Nephron (organoid): ENCODE measurements around the gene SLC38A9.
"Not testable (repeated sequence)": the region's sequence is repeated elsewhere in the genome, so short reads cannot be mapped to it uniquely, and the experiment has no call there.

Source experiments
- H3K27ac Mint-ChIP-seq, 3 experiments: 2 replicates each; pipeline ENCODE4 v1.8.0; 2020; ENCODE audit warnings: mixed read lengths in 3 of 3, mild to moderate bottlenecking in 2 of 3, moderate library complexity in 1 of 3
- H3K27me3 Mint-ChIP-seq: 2 replicates; pipeline ENCODE4 v1.8.0; 2021; ENCODE audit warnings: low read depth, mild to moderate bottlenecking, moderate library complexity, mixed read lengths
- H3K36me3 Mint-ChIP-seq: 2 replicates; pipeline ENCODE4 v1.8.0; 2020; ENCODE audit warnings: low read depth, mixed read lengths
- H3K4me1 Mint-ChIP-seq: 2 replicates; pipeline ENCODE4 v1.8.0; 2020; ENCODE audit warnings: mixed read lengths
- H3K4me3 Mint-ChIP-seq, 3 experiments: 2 replicates each; pipeline ENCODE4 v1.8.0; 2020; ENCODE audit warnings: mild to moderate bottlenecking in 3 of 3, mixed read lengths in 3 of 3, moderate library complexity in 2 of 3
- H3K9me3 Mint-ChIP-seq: 2 replicates; pipeline ENCODE4 v1.8.0; 2020; ENCODE audit warnings: mixed read lengths
- TF ChIP-seq, protein P1 (sequence below), 3 experiments: fragments of 200-600 bp; sonication (generic); IDR thresholded peaks; one replicate each; pipeline ENCODE4 v1.5.0; 2021; ENCODE audit warnings: antibody characterized with exemption in 3 of 3; ENCODE audit not compliant: unreplicated experiment in 3 of 3

The SLC38A9 gene

DNA sequence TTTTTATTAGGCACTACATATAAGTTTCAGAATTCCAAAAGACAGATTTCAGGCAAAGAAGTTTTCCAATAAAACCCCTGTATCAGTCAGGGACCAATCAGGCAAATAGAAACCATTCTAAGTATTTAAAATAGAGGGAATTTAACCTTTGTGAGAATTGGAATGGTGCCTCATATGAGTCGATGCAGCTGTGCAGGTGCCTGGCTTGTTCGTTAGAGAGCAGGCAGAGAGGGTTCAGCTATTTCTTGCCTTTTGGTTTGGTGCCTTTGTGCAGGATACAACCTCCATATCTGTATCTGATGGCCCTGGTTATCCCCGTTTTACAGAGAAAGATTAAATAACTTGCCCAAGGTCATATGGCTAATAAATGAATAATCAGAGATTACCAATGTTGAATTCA, 19.7 kb upstream of the SLC38A9 start:
- Mint-ChIP-seq H3K36me3 (no peaks in the 10 kb centered on the region), H3K4me3 (no peak overlapping the region), H3K9me3 (no peaks in the 10 kb centered on the region), H3K4me1 (no peaks in the 10 kb centered on the region), H3K27me3 (peaks cover 4% of the 10 kb centered on the region), H3K27ac (no peak overlapping the region)
- TF ChIP-seq, protein P1, sequence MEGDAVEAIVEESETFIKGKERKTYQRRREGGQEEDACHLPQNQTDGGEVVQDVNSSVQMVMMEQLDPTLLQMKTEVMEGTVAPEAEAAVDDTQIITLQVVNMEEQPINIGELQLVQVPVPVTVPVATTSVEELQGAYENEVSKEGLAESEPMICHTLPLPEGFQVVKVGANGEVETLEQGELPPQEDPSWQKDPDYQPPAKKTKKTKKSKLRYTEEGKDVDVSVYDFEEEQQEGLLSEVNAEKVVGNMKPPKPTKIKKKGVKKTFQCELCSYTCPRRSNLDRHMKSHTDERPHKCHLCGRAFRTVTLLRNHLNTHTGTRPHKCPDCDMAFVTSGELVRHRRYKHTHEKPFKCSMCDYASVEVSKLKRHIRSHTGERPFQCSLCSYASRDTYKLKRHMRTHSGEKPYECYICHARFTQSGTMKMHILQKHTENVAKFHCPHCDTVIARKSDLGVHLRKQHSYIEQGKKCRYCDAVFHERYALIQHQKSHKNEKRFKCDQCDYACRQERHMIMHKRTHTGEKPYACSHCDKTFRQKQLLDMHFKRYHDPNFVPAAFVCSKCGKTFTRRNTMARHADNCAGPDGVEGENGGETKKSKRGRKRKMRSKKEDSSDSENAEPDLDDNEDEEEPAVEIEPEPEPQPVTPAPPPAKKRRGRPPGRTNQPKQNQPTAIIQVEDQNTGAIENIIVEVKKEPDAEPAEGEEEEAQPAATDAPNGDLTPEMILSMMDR (IDR thresholded peaks at IDR 0.05; ENCODE audit: unreplicated experiment in 3 of 3): no peak

DNA sequence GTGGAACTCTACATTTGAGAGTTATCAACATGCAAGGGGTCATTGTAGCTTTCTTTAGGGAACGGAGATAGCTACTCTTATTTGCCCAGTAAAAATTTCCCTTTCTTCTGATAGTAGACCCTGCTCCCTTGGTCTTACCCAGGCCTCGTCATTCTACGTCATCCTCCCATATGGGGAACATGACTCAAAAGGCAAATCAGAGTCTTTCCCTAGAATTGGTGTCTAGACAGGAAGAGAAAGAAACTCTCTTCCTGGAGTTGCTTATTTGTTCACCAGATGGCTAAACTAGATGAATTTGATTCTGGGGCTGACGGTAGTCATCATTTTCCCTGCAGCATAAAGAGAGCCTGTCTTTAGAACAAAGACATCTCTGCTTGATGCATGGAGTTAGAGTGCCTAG, 12.2 kb upstream of the SLC38A9 start:
- Mint-ChIP-seq H3K27ac (no peak overlapping the region), H3K36me3 (peaks cover under 1% of the 10 kb centered on the region), H3K9me3 (no peaks in the 10 kb centered on the region), H3K4me3 (no peak overlapping the region), H3K27me3 (no peaks in the 10 kb centered on the region), H3K4me1 (no peaks in the 10 kb centered on the region)
- TF ChIP-seq, protein P1 (IDR thresholded peaks at IDR 0.05; ENCODE audit: unreplicated experiment in 3 of 3): no peak

DNA sequence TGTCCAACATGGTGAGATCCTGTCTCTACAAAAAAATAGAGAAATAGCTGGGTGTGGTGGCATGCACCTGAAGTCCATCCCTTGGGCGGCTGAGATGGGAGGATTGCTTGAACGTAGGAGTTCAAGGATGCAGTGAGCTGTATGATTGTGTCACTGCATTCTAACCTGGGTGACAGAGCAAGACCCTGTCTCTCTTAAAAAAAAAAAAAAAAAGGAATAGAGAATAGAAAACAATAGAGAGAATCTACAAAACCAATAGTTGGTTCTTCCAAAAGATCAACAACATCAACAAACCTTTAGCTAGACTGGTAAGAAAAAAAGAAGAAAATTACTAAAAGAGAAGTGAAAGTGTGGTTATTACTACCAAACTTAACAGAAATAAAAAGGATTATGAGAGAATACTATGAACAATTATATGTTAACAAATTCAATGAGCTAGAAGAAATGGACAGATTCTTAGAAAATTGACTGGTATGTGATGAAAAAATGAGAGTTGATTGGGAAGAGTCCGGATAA, 8.1 kb upstream of the SLC38A9 start:
- no peaks in the 10 kb centered on the region for H3K4me1 Mint-ChIP-seq
- no peak overlapping the region for H3K27ac Mint-ChIP-seq
- peaks cover 24% of the 10 kb centered on the region for H3K9me3 Mint-ChIP-seq
- H3K4me3 Mint-ChIP-seq: no peak overlapping the region
- H3K36me3 Mint-ChIP-seq: peaks cover 14% of the 10 kb centered on the region
- TF ChIP-seq, protein P1 (IDR thresholded peaks at IDR 0.05; ENCODE audit: unreplicated experiment in 3 of 3): no peak
- no peaks in the 10 kb centered on the region for H3K27me3 Mint-ChIP-seq

DNA sequence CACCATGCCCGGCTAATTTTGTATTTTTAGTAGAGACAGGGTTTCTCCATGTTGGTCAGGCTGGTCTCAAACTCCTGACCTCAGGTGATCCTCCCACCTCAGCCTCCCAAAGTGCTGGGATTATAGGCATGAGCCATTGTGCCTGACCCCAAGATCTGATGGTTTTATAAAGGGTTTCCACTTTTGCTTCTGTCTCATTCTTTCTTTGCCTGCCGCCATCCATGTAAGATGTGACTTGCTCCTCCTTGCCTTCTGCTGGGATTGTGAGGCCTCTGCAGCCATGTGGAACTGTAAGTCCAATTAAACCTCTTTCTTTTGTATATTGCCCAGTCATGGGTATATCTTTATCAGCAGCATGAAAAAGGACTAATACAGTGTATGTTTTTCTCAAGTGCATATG, 6.9 kb upstream of the SLC38A9 start:
- H3K4me1 Mint-ChIP-seq, H3K27me3 Mint-ChIP-seq, H3K4me3 Mint-ChIP-seq, H3K27ac Mint-ChIP-seq: not testable (repeated sequence)
- Mint-ChIP-seq H3K9me3 (peaks cover 29% of the 10 kb centered on the region), H3K36me3 (peaks cover 14% of the 10 kb centered on the region)

DNA sequence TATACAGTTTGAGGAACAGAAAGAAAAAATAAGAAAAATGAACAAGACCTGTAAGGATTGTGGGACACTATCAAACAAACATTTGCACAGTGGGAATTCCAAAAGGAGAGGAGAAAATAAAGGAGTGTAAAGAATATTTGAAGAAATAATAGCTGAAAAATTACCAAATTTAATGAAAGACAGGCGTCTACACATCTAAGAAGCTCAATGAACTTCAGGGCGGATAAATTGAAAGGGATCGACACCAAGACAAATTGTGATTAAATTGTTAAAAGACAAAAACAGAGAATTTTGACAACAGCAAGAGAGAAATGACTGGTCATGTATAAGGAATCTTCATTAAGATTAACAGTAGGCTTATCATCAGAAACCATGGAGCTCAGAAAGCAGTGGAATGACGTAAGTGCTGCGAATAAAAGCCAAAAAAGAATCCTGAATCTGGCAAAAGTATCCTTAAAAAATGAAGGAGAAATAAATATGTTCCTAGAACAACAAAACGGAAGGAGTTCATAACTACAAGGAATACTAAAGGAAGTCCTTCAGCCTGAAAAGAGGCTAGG, 3.5 kb upstream of the SLC38A9 start:
- H3K27ac Mint-ChIP-seq: no peak overlapping the region
- TF ChIP-seq, protein P1 (IDR thresholded peaks at IDR 0.05; ENCODE audit: unreplicated experiment in 3 of 3): no peak
- H3K4me3 Mint-ChIP-seq: no peak overlapping the region
- peaks cover 14% of the 10 kb centered on the region for H3K36me3 Mint-ChIP-seq
- H3K4me1 Mint-ChIP-seq: peaks cover 14% of the 10 kb centered on the region
- no peaks in the 10 kb centered on the region for H3K27me3 Mint-ChIP-seq
- H3K9me3 Mint-ChIP-seq: peaks cover 29% of the 10 kb centered on the region

DNA sequence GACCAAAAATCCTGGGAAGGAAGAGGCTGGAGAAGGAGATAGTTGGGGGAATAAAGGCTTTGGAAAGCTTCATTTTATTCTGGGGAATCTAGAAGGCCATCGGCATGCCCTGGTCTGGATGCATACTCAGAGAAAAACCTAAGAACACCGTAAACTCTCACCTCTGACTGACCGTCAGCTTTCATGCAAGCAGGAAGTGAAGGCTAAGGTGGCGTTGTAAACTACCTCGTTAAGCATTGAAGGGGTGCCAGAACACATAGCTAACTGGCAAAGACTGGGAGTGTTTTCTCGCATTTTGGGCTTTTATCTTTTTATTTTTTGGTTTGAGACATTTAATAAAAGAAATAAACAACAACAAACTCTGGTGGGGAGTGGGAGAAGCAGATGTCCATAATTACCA, 2.6 kb upstream of the SLC38A9 start:
- H3K27me3 Mint-ChIP-seq: no peaks in the 10 kb centered on the region
- H3K27ac Mint-ChIP-seq: no peak overlapping the region
- H3K4me1 Mint-ChIP-seq: peaks cover 14% of the 10 kb centered on the region
- peaks cover 29% of the 10 kb centered on the region for H3K9me3 Mint-ChIP-seq
- no peak overlapping the region for H3K4me3 Mint-ChIP-seq
- TF ChIP-seq, protein P1 (IDR thresholded peaks at IDR 0.05; ENCODE audit: unreplicated experiment in 3 of 3): no peak
- H3K36me3 Mint-ChIP-seq: peaks cover 14% of the 10 kb centered on the region
